Pancreas (tissue), 10 donors: Measurements from ENCODE around the gene SCGB1C2. TPM values are rescaled to one million over a fixed set of nuclear protein-coding genes. Genes with fewer than 3 reads are reported as not detected.

Experiments
- ATAC-seq, 4 donors: fragments of 200-7000 bp; cut with Tn5 transposase; one replicate each; pipeline versions ENCODE4 v1.8.0 to v1.9.1; 2020; ENCODE audit warnings: mild to moderate bottlenecking in 4 of 4, moderate library complexity in 4 of 4
- DNase-seq, 6 donors: peaks; one replicate each; pipeline ENCODE4 v3.0.0-alpha.2; 2020
- FAIRE-seq: peaks from 2 replicates; lab custom pipeline; 2012; peaks lifted over from hg19 to GRCh38; lab: Jason Lieb, UNC
- H3K27ac ChIP-seq, 4 donors: fragments of 200-600 bp; sonication (generic); 1 replicate in 3 of 4; 2 replicates in 1 of 4; pipeline versions ENCODE4 v1.5.0 to v1.8.0; 2020
- H3K27me3 ChIP-seq, 4 donors: fragments of 200-600 bp; one replicate each; pipeline ENCODE4 v1.8.0; 2021
- H3K36me3 ChIP-seq, 3 donors: fragments of 200-600 bp; sonication (generic) in 1 of 3; one replicate each; pipeline versions ENCODE4 v1.5.0 to v1.8.0; 2020 to 2021
- H3K4me1 ChIP-seq, 3 donors: fragments of 200-600 bp; one replicate each; pipeline ENCODE4 v1.8.0; 2021
- H3K4me3 ChIP-seq, 4 donors: fragments of 200-600 bp; sonication (generic) in 2 of 4; one replicate each; pipeline versions ENCODE4 v1.5.0 to v1.8.0; 2020 to 2021
- H3K9me3 ChIP-seq, 4 donors: fragments of 200-600 bp; one replicate each; pipeline ENCODE4 v1.8.0; 2021
- CTCF ChIP-seq, 4 donors: fragments of 200-600 bp; sonication (generic) in 3 of 4; IDR thresholded peaks; one replicate each; pipeline versions ENCODE4 v1.5.0 to v1.8.0; 2021; ENCODE audit warnings: antibody characterized with exemption in 4 of 4
- WGBS, 2 donors: extraction: QIAGEN DNeasy Blood & Tissue Kit; methylation state at CpG; one replicate each; pipeline ENCODE4 v1.1.7; 2013; 5-methylcytosine and 5-hydroxymethylcytosine counted together
- intact Hi-C, 3 donors: fragments of 100-400 bp; cut with DNase I; formaldehyde crosslinking; loops; one replicate each; pipeline versions ENCODE4 v1.11.1 to v1.14.2; 2022
- polyA plus RNA-seq, 2 donors: library from polyadenylated mRNA; stranded (reverse); fragments of 200-250 nt; gene quantifications; one replicate each; pipeline ENCODE4 v1.2.3, GENCODE V29; 2013
- total RNA-seq, 6 donors: library from RNA; stranded (reverse); fragmentation: NEBNext Ultra II Directional in 4 of 6; extraction: Animal tissue kit (Norgen Biotek cat#: 25700) in 4 of 6; gene quantifications; one replicate each; pipeline versions ENCODE4 v1.2.1 to v1.2.4, GENCODE V29; 2021 to 2023
- donor health status: healthy with polysubstance abuse.
- donor health status: DM: no; HTN: no; CAD: no; lungs with moderate emphysema.
- donor health status: DM: no; HTN: no; CAD: no.
- donor health status: control.
- donor health status: control.
- donor health status: Bipolar disorder and iron deficiency.
- donor health status: DM: yes; HTN: yes; CAD: no.
- donor health status: DM: no; HTN: no; CAD: no.
- donor health status: DM: no; HTN: no; CAD: no.
- donor health status: DM: yes; HTN: yes; CAD: no.

The SCGB1C2 gene
- total and polyA plus RNA-seq, 8 donors, result 0.38 to 0.55 (median 0.50) TPM; not detected in 5

- peak in 1 of 6 donors; percentile 1 for DNase-seq
- intact Hi-C loops, result no loop called here
- TF ChIP-seq CTCF (IDR thresholded peaks at IDR 0.05), result no peak
- Histone ChIP-seq H3K4me1 (no peaks in the 10 kb centered on the region), H3K36me3 (peaks cover 0 to 7% (median 0%) of the 10 kb centered on the region in 3 donors), H3K27ac (no peak overlapping the region), H3K9me3 (no peaks in the 10 kb centered on the region), H3K4me3 (no peak overlapping the region), H3K27me3 (no peaks in the 10 kb centered on the region)
- 98% methylated on average over 7 of the region's 7 CpGs for WGBS, 2 donors
- FAIRE-seq, result no peak
- ATAC-seq, result no peak
These were observed 21.0 kb downstream of the SCGB1C2 start for GRCh38 chr17:158379-158778.

- 95 to 97% methylated on average over 15 of the region's 15 CpGs for WGBS, 2 donors
- no peak for TF ChIP-seq CTCF (IDR thresholded peaks at IDR 0.05)
- Histone ChIP-seq H3K27ac (no peak overlapping the region), H3K36me3 (peaks cover 0 to 7% (median 0%) of the 10 kb centered on the region in 3 donors), H3K27me3 (no peaks in the 10 kb centered on the region), H3K9me3 (no peaks in the 10 kb centered on the region), H3K4me3 (no peak overlapping the region), H3K4me1 (no peaks in the 10 kb centered on the region)
- FAIRE-seq (no peak), DNase-seq (peak in 2 of 6 donors; percentile 4 to 22), ATAC-seq (no peak)
- intact Hi-C loops, result no loop called here
These were observed 22.2 kb downstream of the SCGB1C2 start for GRCh38 chr17:159609-160008.

- Histone ChIP-seq H3K36me3 (peaks cover 0 to 7% (median 0%) of the 10 kb centered on the region in 3 donors), H3K4me3 (no peak overlapping the region), H3K27me3 (no peaks in the 10 kb centered on the region), H3K4me1 (no peaks in the 10 kb centered on the region), H3K27ac (no peak overlapping the region), H3K9me3 (no peaks in the 10 kb centered on the region)
- no peak for TF ChIP-seq CTCF (IDR thresholded peaks at IDR 0.05)
- DNase-seq, result peak in 1 of 6 donors; percentile 62
- no peak for FAIRE-seq
- 92 to 93% methylated on average over 13 of the region's 13 CpGs for WGBS, 2 donors
- intact Hi-C loops, result no loop called here
- ATAC-seq, result no peak
These were observed 23.0 kb downstream of the SCGB1C2 start for GRCh38 chr17:160336-160735.

GRCh38 chr17:161481-161880, 24.1 kb downstream of the SCGB1C2 start:
- DNase-seq, result peak in 1 of 6 donors; percentile 47
- intact Hi-C loops, result no loop called here

More at GRCh38 chr17:161481-161880, 24.1 kb downstream of the SCGB1C2 start:
- Histone ChIP-seq H3K4me3 (no peak overlapping the region), H3K27me3 (no peaks in the 10 kb centered on the region), H3K36me3 (peaks cover 0 to 7% (median 0%) of the 10 kb centered on the region in 3 donors), H3K4me1 (no peaks in the 10 kb centered on the region), H3K9me3 (no peaks in the 10 kb centered on the region), H3K27ac (no peak overlapping the region)
- 90 to 91% methylated on average over 10 of the region's 10 CpGs for WGBS, 2 donors
- no peak for ATAC-seq
- FAIRE-seq, result no peak
- TF ChIP-seq CTCF (IDR thresholded peaks at IDR 0.05), result no peak
